ENCODE results near the gene CDK10.

DNA sequence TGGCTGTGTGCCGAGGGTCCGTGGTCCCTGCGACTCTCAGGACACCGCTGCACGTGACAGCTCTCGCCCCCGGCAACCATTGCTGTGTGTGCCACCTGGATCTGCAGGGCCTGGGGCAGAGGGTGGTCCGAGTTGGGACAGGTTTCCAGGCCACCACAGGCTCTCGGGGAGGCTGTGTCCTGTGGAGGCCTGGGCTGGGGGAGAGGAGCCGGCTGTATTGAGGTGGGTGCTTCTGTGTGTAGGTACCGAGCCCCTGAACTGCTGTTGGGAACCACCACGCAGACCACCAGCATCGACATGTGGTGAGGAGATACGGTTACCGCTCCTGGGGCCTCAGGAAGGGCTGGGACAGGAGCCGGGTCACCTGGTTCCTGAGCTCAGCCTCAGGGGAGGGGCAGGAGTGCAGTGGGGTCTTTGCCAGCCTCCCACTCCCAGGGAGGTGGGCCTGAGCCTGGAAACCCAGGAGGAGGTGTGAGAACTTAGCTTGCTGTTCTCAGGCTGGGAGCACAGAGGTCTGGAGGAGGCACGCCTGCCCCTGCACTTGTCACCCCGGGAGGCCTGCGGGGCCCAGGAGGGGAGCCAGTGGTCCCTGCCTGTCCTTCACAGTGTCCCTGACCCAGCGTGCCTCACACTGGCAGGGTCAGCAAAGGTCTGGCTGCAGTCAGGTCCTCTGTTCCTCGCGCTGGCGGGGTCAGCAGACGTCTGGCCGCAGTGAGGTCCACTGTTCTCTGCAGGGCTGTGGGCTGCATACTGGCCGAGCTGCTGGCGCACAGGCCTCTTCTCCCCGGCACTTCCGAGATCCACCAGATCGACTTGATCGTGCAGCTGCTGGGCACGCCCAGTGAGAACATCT, 7.7 kb downstream of the CDK10 start:
- no peak for TF ChIP-seq L3MBTL2 (conservative IDR thresholded peaks at IDR 0.05)
- TF ChIP-seq SP1 (IDR thresholded peaks at IDR 0.05), result no peak
- TF ChIP-seq HDGF (IDR thresholded peaks at IDR 0.05; ENCODE audit: borderline replicate concordance), result no peak
- TF ChIP-seq FOXA1 (IDR thresholded peaks at IDR 0.05), result no peak
- no peak for TF ChIP-seq NFRKB (IDR thresholded peaks at IDR 0.05)
- TF ChIP-seq ELF4 (IDR thresholded peaks at IDR 0.05), result no peak
- TF ChIP-seq ARNT (IDR thresholded peaks at IDR 0.05), result no peak
- no peak for TF ChIP-seq ZNF384 (IDR thresholded peaks at IDR 0.05)
- no peak for TF ChIP-seq PKNOX1 (IDR thresholded peaks at IDR 0.05)
- TF ChIP-seq FOXM1 (IDR thresholded peaks at IDR 0.05; ENCODE audit: borderline replicate concordance), result no peak
- TF ChIP-seq CTBP1 (IDR thresholded peaks at IDR 0.05; ENCODE audit: borderline replicate concordance), result no peak

Measured in HEK293T (cell line).